WTC11 (cell line): Measurements from ENCODE around the gene NRSN1. TPM values are rescaled to one million over a fixed set of nuclear protein-coding genes. Genes with fewer than 3 reads are reported as not detected.

Experiments
- ATAC-seq: fragments of 200-7000 bp; cut with Tn5 transposase; 2 replicates; pipeline ENCODE4 v1.10.0; 2021; ENCODE audit warnings: mild to moderate bottlenecking, moderate library complexity
- CTCF ChIA-PET: fragments of 300-600 bp; sonication (Branson Sonifier 250); formaldehyde crosslinking; loops from one replicate; lab custom pipeline; 2021; ENCODE audit warnings: antibody characterized with exemption; lab: Charles Lee
- POLR2A ChIA-PET: fragments of 350-600 bp; sonication (Branson Sonifier 250); formaldehyde crosslinking; loops from one replicate; lab custom pipeline; 2021; ENCODE audit warnings: antibody characterized with exemption; lab: Charles Lee
- DNase-seq: peaks from one replicate; pipeline ENCODE4 v3.0.0; 2021; ENCODE audit warnings: low spot score
- H3K27ac Mint-ChIP-seq: 2 replicates; pipeline ENCODE4 v1.8.0; 2021; ENCODE audit warnings: mixed read lengths
- H3K27me3 Mint-ChIP-seq: 2 replicates; pipeline ENCODE4 v1.8.0; 2021; ENCODE audit warnings: low read depth, mild to moderate bottlenecking, moderate library complexity, mixed read lengths
- H3K36me3 Mint-ChIP-seq: 2 replicates; pipeline ENCODE4 v1.8.0; 2021; ENCODE audit warnings: mixed read lengths
- H3K4me1 Mint-ChIP-seq: 2 replicates; pipeline ENCODE4 v1.8.0; 2022; ENCODE audit warnings: mixed read lengths
- H3K4me3 Mint-ChIP-seq: 2 replicates; pipeline ENCODE4 v1.8.0; 2021; ENCODE audit warnings: mild to moderate bottlenecking, moderate library complexity, mixed read lengths
- H3K9me3 Mint-ChIP-seq: 2 replicates; pipeline ENCODE4 v1.8.0; 2021; ENCODE audit warnings: mixed read lengths
- AR ChIP-seq: fragments of 250-450 bp; sonication (Bioruptor Pico); IDR thresholded peaks from 2 replicates; pipeline ENCODE4 v1.9.0; 2021; ENCODE audit warnings: mild to moderate bottlenecking
- ETV6 ChIP-seq: sonication (generic); formaldehyde crosslinking; IDR thresholded peaks from 2 replicates; pipeline ENCODE4 v1.8.1; 2022; ENCODE audit warnings: mild to moderate bottlenecking, missing genetic modification reagents
- GRHL2 ChIP-seq: fragments of 250-450 bp; sonication (Bioruptor Pico); IDR thresholded peaks from 2 replicates; pipeline ENCODE4 v1.8.0; 2022; ENCODE audit warnings: mild to moderate bottlenecking, moderate library complexity; ENCODE audit not compliant: insufficient replicate concordance, severe bottlenecking
- HMGA2 ChIP-seq: fragments of 250-450 bp; sonication (Bioruptor Pico); IDR thresholded peaks from 2 replicates; pipeline ENCODE4 v1.4.0; 2021; ENCODE audit warnings: mild to moderate bottlenecking, moderate library complexity
- MAX ChIP-seq: sonication (generic); formaldehyde crosslinking; IDR thresholded peaks from 2 replicates; pipeline ENCODE4 v1.8.0; 2022; ENCODE audit warnings: mild to moderate bottlenecking, missing genetic modification reagents
- PRDM15 ChIP-seq: sonication (generic); formaldehyde crosslinking; IDR thresholded peaks from 2 replicates; pipeline ENCODE4 v1.8.0; 2022; ENCODE audit warnings: missing genetic modification reagents
- SOX15 ChIP-seq: fragments of 250-450 bp; sonication (Bioruptor Pico); IDR thresholded peaks from 2 replicates; pipeline ENCODE4 v1.9.0; 2021; ENCODE audit warnings: mild to moderate bottlenecking
- SP1 ChIP-seq: sonication (generic); formaldehyde crosslinking; conservative IDR thresholded peaks from 2 replicates; pipeline ENCODE4 v1.8.1; 2022; ENCODE audit warnings: missing genetic modification reagents
- TP53 ChIP-seq: sonication (generic); formaldehyde crosslinking; IDR thresholded peaks from 2 replicates; pipeline ENCODE4 v1.8.1; 2023; ENCODE audit warnings: mild to moderate bottlenecking, missing genetic modification reagents
- ZMAT4 ChIP-seq: fragments of 250-450 bp; sonication (Bioruptor Pico); IDR thresholded peaks from 2 replicates; pipeline ENCODE4 v1.9.0; 2021; ENCODE audit warnings: mild to moderate bottlenecking
- ZNF138 ChIP-seq: sonication (generic); formaldehyde crosslinking; conservative IDR thresholded peaks from 2 replicates; pipeline ENCODE4 v1.8.1; 2022; ENCODE audit warnings: mild to moderate bottlenecking, moderate library complexity, missing genetic modification reagents
- ZNF232 ChIP-seq: sonication (generic); formaldehyde crosslinking; IDR thresholded peaks from 2 replicates; pipeline ENCODE4 v1.8.0; 2022; ENCODE audit warnings: mild to moderate bottlenecking, missing genetic modification reagents
- ZNF263 ChIP-seq: sonication (generic); formaldehyde crosslinking; IDR thresholded peaks from 2 replicates; pipeline ENCODE4 v1.8.1; 2022; ENCODE audit warnings: low read depth, mild to moderate bottlenecking, moderate library complexity, missing genetic modification reagents
- ZNF317 ChIP-seq: sonication (generic); formaldehyde crosslinking; IDR thresholded peaks from 2 replicates; pipeline ENCODE4 v1.8.1; 2023; ENCODE audit warnings: low read depth, mild to moderate bottlenecking, moderate library complexity, missing genetic modification reagents, borderline replicate concordance
- ZNF532 ChIP-seq: fragments of 250-450 bp; sonication (Bioruptor Pico); IDR thresholded peaks from 2 replicates; pipeline ENCODE4 v1.9.0; 2021; ENCODE audit warnings: mild to moderate bottlenecking, borderline replicate concordance
- ZSCAN18 ChIP-seq: fragments of 250-450 bp; sonication (Bioruptor Pico); IDR thresholded peaks from 2 replicates; pipeline ENCODE4 v2.1.2; 2022; ENCODE audit warnings: mild to moderate bottlenecking, moderate library complexity
- total RNA-seq: library from RNA; stranded (reverse); gene quantifications from 3 replicates; pipeline ENCODE4 v1.2.3, GENCODE V29; 2021

Gene NRSN1
- total RNA-seq, 1 experiment from 2014 or later: not detected

- DNase-seq: no peak
Observed at GRCh38 chr6:24191346-24191745, 65.3 kb downstream of the NRSN1 start.

More at GRCh38 chr6:24191346-24191745, 65.3 kb downstream of the NRSN1 start:
- Mint-ChIP-seq H3K27ac (no peak overlapping the region), H3K4me1 (no peaks in the 10 kb centered on the region), H3K9me3 (peaks cover 5% of the 10 kb centered on the region), H3K36me3 (no peaks in the 10 kb centered on the region)
- POLR2A ChIA-PET: interaction anchor here (0.9 kb wide), 1 partner anchor 182 kb away, joined by 3 read pairs; no protein-coding TSS in a partner anchor
- TF ChIP-seq TP53 (no peak), SOX15 (CRISPR knock-in tag) (no peak), ZNF317 (CRISPR knock-in tag) (no peak), ZNF532 (no peak), SP1 (CRISPR knock-in tag) (no peak), ZNF263 (no peak), AR (no peak), ZSCAN18 (CRISPR knock-in tag) (no peak), GRHL2 (CRISPR knock-in tag) (no peak), ZMAT4 (no peak), ETV6 (CRISPR knock-in tag) (no peak), HMGA2 (CRISPR knock-in tag) (no peak), MAX (CRISPR knock-in tag) (no peak), ZNF232 (no peak), ZNF138 (no peak), PRDM15 (CRISPR knock-in tag) (no peak)
- TF ChIP-seq, all 79 proteins: peak for 0
- ATAC-seq: no peak
- CTCF ChIA-PET: interaction anchor here (1.3 kb wide), 1 partner anchor 14 kb away, joined by 3 read pairs; no protein-coding TSS in a partner anchor
- H3K4me3 Mint-ChIP-seq: no peak overlapping the region
- no peaks in the 10 kb centered on the region for H3K27me3 Mint-ChIP-seq
